Activated CD4-positive, alpha-beta memory T cell treated with anti-CD3 and anti-CD28 coated beads, Interleukin-2, amount 10 ng/mL, durations not matched to agents 7 days and 5 days (primary cell): ENCODE measurements around the gene TLE4. TPM values are rescaled to one million over a fixed set of nuclear protein-coding genes. Genes with fewer than 3 reads are reported as not detected.

Source experiments
- CTCF ChIA-PET: fragments of 350-600 bp; sonication (Branson Sonifier 250); formaldehyde crosslinking; loops from one replicate; lab custom pipeline; 2021; ENCODE audit warnings: antibody characterized with exemption, inconsistent platforms; lab: Charles Lee
- POLR2A ChIA-PET: fragments of 350-600 bp; sonication (Branson Sonifier 250); formaldehyde crosslinking; loops from one replicate; lab custom pipeline; 2021; ENCODE audit warnings: antibody characterized with exemption; lab: Charles Lee
- DNase-seq: peaks from one replicate; pipeline ENCODE4 v3.0.0-alpha.2; 2020
- H3K27ac Mint-ChIP-seq: one replicate; pipeline ENCODE4 v1.8.0; 2021; ENCODE audit warnings: mild to moderate bottlenecking, mixed read lengths
- H3K27me3 Mint-ChIP-seq: one replicate; pipeline ENCODE4 v1.8.0; 2021; ENCODE audit warnings: mixed read lengths
- H3K36me3 Mint-ChIP-seq: one replicate; pipeline ENCODE4 v1.8.0; 2021; ENCODE audit warnings: low read depth, mixed read lengths
- H3K4me1 Mint-ChIP-seq: one replicate; pipeline ENCODE4 v1.8.0; 2021; ENCODE audit warnings: mixed read lengths
- H3K4me3 Mint-ChIP-seq: one replicate; pipeline ENCODE4 v1.8.0; 2021; ENCODE audit warnings: mild to moderate bottlenecking, mixed read lengths
- H3K9me3 Mint-ChIP-seq: one replicate; pipeline ENCODE4 v1.8.0; 2021; ENCODE audit warnings: mixed read lengths
- total RNA-seq, 2 experiments: library from RNA; stranded (reverse); gene quantifications; one replicate each; pipeline ENCODE4 v1.2.3, GENCODE V29; 2021

Gene TLE4
- total RNA-seq, 2 experiments from 2014 or later: 33.3 to 38.3 TPM

DNA sequence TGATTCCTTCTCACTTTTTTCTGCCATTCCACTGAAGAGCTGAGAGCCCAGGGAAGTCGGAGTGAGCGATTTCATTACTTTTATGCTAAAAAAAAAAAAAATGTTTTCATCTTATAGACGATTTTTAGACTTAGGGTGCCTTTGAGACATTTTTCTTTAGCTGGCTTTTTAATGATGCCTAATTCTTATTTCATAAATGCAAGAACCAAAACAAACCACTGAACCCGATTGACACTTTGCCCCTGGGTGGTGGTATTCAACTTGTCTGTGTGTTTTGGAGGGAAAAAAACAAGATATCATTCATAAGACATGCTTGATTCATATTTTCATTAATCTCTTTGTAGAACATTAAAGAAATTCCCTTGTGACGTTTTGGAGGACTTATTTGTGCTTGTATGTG is 2.4 kb downstream of the TLE4 start:
- Mint-ChIP-seq H3K27me3 (no peaks in the 10 kb centered on the region), H3K4me3 (peak overlapping the region; percentile 82), H3K4me1 (peaks cover 49% of the 10 kb centered on the region), H3K27ac (peak overlapping the region; percentile 88), H3K9me3 (no peaks in the 10 kb centered on the region), H3K36me3 (peaks cover 32% of the 10 kb centered on the region)
- DNase-seq: no peak
- CTCF ChIA-PET: interaction anchor here (0.7 kb wide), 1 partner anchor 95 kb away, joined by 3 read pairs; no protein-coding TSS in a partner anchor
- POLR2A ChIA-PET: interaction anchor here (0.7 to 1.0 kb wide), 2 partner anchors 9 to 18 kb away, joined by 3 read pairs; no protein-coding TSS in a partner anchor

DNA sequence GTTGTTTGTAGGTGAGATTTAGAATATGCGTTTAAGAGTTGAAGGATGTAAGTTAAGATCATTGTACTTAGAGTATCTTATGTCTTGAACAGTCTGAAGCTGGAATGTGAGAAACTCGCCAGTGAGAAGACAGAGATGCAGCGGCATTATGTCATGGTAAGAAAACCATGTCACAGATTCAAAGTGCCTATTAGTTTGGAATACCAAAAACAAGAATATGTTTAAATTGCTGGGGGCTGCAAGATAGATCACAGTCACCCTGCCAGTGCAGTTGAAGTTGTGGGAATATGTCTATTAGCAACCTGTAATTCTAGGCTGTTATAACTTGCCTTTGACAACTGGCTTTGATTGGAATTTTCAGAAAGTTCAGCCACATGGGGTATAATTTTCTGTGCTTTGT is 3.0 kb downstream of the TLE4 start:
- DNase-seq: no peak
- H3K4me3 Mint-ChIP-seq: peak overlapping the region; percentile 82
- H3K9me3 Mint-ChIP-seq: no peaks in the 10 kb centered on the region
- H3K36me3 Mint-ChIP-seq: peaks cover 34% of the 10 kb centered on the region
- POLR2A ChIA-PET: no interaction called here
- CTCF ChIA-PET: no interaction called here
- H3K27me3 Mint-ChIP-seq: no peaks in the 10 kb centered on the region
- no peak overlapping the region for H3K27ac Mint-ChIP-seq
- peaks cover 49% of the 10 kb centered on the region for H3K4me1 Mint-ChIP-seq

DNA sequence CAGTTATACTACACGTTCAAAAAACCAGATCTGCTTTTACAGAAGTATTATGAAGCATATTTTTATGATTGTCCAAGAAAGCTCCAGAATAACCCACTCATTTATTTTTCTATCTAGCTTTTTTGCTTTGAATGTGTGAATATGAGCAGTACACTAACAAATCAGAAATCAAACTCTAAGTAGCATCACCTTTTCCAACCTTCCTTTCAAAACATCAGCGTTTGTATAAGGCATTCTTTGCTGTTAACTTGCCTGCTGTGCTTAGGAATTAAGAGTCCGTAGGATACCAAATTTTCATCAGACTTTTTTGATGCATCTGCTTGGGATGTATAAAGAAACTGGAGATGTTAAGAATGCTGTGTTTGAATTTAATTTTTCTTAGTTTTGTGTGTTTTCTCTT is 3.8 kb downstream of the TLE4 start:
- CTCF ChIA-PET: no interaction called here

DNA sequence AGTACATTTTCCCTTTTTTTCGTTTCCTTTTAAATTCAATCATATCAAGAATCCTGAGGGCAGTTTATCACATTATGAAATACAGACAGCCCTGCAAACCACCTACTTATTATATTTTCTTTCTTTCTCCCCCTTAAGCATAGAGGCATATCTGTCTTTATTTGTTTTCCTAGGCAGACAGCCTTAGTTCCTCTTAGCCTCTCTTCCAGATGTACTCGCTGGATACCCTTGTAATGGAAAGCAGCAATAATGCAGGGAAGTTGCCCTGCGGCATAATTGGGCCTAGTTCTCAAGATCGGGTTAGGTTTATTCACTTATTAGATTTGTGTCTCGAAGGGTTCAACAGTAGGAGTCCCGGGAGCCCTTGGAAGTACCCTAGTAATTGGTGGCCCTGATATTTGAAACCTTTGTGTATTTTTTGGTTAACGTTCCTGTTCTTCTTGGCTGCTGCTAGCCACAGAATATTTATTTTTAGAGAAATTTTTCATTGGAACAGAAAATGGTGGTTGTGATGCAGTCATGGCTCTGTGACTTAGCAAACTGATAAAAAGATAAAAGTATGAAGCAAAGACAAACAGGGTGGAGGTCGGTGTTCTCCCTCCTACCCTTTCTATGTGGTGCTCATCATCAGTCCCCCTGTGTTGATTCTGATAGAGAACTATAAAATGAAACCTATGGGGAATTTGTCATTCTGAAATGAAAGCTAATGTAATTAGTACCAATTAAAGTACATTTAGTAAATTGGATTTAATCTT is 6.4 kb downstream of the TLE4 start:
- DNase-seq: no peak
- H3K4me3 Mint-ChIP-seq: no peak overlapping the region
- H3K27me3 Mint-ChIP-seq: no peaks in the 10 kb centered on the region
- no peaks in the 10 kb centered on the region for H3K9me3 Mint-ChIP-seq
- H3K36me3 Mint-ChIP-seq: peaks cover 53% of the 10 kb centered on the region
- CTCF ChIA-PET: no interaction called here
- H3K4me1 Mint-ChIP-seq: peaks cover 66% of the 10 kb centered on the region
- H3K27ac Mint-ChIP-seq: no peak overlapping the region
- POLR2A ChIA-PET: no interaction called here

More for the DNA sequence above, 3.8 kb downstream of the TLE4 start:
- no peaks in the 10 kb centered on the region for H3K9me3 Mint-ChIP-seq
- POLR2A ChIA-PET: no interaction called here
- no peaks in the 10 kb centered on the region for H3K27me3 Mint-ChIP-seq
- H3K4me3 Mint-ChIP-seq: no peak overlapping the region
- peaks cover 46% of the 10 kb centered on the region for H3K4me1 Mint-ChIP-seq
- no peak overlapping the region for H3K27ac Mint-ChIP-seq
- peaks cover 41% of the 10 kb centered on the region for H3K36me3 Mint-ChIP-seq
- no peak for DNase-seq

DNA sequence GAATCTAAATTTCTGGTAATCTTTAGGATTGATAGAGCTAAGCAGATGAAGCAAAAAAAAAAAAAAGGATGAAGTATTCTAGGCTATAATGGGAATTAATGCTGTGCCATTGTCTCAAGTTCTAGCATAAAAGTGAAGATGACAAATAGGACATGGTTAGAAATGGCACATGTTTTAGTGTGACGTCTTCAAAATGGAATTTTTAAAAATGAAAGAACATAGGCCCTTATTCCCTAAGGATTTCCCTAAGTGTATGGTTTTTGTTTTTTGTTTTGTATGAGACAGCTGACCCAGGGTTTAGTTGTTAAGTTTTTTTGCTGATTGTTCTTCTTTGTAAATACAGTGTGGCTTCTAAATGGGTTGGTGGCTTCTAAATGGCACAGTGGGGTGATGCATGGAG is 7.1 kb downstream of the TLE4 start:
- Mint-ChIP-seq H3K36me3 (peaks cover 51% of the 10 kb centered on the region), H3K27me3 (no peaks in the 10 kb centered on the region), H3K9me3 (no peaks in the 10 kb centered on the region), H3K27ac (no peak overlapping the region), H3K4me1 (peaks cover 70% of the 10 kb centered on the region), H3K4me3 (no peak overlapping the region)
- DNase-seq: no peak
- POLR2A ChIA-PET: no interaction called here
- CTCF ChIA-PET: no interaction called here

DNA sequence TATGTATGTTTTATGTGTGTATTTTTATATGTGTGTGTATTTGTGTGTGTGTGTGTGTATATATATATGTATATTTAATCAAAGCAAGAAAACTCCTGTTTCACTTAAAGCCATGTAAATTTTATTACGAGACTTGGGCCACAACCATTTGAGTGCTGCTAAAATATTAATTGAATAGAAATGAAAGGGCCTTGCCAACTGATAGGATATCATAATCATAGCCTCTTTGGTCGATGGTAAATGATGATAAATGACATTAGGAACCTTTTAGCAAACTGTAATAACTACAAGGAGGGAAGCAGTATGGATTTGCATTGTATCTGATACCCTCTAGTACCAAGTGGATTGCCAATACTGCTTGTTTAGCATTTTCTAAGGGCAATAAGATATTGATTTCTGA is 7.9 kb downstream of the TLE4 start:
- Mint-ChIP-seq H3K4me1 (peaks cover 70% of the 10 kb centered on the region), H3K27ac (no peak overlapping the region), H3K9me3 (no peaks in the 10 kb centered on the region), H3K4me3 (no peak overlapping the region), H3K27me3 (no peaks in the 10 kb centered on the region), H3K36me3 (peaks cover 48% of the 10 kb centered on the region)
- DNase-seq: no peak
- CTCF ChIA-PET: no interaction called here
- POLR2A ChIA-PET: no interaction called here

DNA sequence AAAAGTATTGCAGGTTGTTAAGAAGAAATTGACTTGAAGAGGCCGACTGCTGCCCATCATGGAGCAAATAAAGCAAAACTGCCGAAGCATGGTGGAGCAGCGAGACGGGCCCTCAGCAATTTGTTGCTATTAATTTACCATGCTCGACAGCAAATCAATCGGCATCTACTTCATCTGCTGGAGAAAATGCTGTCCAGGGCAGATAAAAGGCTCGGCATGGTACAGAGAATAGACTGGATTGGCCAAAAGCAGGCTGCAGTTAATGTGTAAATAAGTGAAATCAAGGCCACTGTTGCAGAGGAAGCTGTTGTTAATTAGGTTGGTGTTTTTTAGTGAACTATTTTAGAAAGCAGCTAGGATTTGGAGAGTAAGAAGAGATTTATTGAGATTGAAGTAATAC is 8.3 kb downstream of the TLE4 start:
- H3K4me3 Mint-ChIP-seq: no peak overlapping the region

DNA sequence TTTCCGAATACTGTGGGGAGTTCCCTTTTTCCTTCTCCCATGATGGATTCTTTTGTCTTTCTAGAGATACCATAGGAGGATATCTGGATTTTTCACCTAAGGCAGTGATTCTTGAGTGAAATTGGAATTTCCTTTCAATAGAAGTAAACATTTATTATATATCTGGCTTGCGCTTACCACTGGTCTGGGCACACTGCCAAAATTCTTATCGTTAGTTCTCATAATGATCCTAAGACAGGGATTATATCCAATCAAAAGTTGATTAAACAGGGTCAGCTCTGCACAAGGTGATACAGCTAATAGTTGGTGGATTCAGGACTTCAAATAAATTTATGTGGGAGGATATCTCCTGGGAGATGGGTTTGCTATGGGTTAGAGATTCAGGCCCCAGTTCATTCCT is 9.6 kb downstream of the TLE4 start:
- no peak for DNase-seq
- Mint-ChIP-seq H3K36me3 (peaks cover 38% of the 10 kb centered on the region), H3K4me3 (no peak overlapping the region), H3K27me3 (no peaks in the 10 kb centered on the region), H3K4me1 (peaks cover 59% of the 10 kb centered on the region), H3K9me3 (no peaks in the 10 kb centered on the region), H3K27ac (no peak overlapping the region)
- CTCF ChIA-PET: no interaction called here
- POLR2A ChIA-PET: interaction anchor here (4.6 kb wide), 1 partner anchor 9 kb away, joined by 30 read pairs; the partner anchor contains the start of gene TLE4

More for the DNA sequence above, 8.3 kb downstream of the TLE4 start:
- Mint-ChIP-seq H3K9me3 (no peaks in the 10 kb centered on the region), H3K27me3 (no peaks in the 10 kb centered on the region), H3K27ac (no peak overlapping the region), H3K36me3 (peaks cover 44% of the 10 kb centered on the region), H3K4me1 (peaks cover 68% of the 10 kb centered on the region)
- DNase-seq: no peak
- POLR2A ChIA-PET: interaction anchor here (0.7 kb wide), 1 partner anchor 9 kb away, joined by 4 read pairs; the partner anchor contains the start of gene TLE4
- CTCF ChIA-PET: no interaction called here

DNA sequence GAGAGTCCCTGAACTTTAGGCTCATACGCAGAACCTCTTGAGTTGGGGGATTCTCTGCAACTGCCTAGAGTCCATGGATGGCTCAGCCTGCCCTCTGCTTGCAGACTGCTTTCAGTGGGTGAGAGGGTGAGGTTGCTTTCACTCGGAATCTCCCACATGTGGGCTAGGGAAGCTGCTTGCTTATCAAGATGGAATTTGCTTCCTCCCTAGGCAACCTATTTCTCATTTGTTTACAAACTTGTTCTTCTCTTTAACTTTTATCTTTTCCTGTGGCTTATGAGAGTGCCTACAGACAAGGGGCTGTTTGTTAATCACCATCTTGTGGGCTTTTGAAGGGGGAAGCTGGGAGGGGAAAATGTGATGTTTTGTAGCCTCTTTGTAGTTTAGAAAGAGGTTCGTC is 10.0 kb downstream of the TLE4 start:
- peaks cover 35% of the 10 kb centered on the region for H3K36me3 Mint-ChIP-seq

DNA sequence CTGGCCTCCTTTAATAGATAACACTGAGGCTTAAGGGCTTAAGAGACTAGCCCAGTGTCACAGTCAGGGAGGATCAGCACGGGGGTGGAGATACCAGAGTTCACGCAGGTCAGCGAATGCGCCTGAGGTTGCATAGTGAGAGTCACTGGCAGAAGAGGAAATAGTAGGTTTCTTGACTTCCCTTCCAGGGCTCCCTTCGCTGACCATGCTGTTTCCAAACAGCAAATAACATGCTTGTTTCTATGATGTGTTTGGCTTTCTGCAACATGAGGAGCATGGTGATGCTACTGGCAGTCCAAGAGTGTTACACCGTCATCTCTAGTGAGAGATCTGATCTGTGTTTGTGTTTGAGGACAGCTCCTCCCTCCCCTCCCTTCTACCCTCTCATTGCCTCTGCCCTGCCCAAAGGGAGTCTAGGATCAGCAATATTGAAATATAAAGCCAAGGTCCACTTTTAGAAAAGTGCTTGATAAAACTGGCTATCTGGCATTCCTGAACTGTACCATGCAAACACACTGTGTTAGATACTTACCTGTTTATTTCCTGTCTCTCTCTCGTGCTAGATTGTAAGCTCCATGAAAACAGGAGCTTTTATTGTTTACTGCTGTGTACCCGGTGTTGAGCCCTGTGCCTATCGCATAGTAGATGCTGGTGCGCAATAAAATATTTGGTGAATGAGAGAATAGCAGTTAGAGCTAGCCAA is 12.3 kb downstream of the TLE4 start:
- ChIA-PET POLR2A (interaction anchor here (0.6 to 4.6 kb wide), 3 partner anchors 9 to 40 kb away, joined by 3 to 30 read pairs (median 3); partner anchors contain the start of gene TLE4), CTCF (interaction anchor here (1.1 to 1.2 kb wide), 2 partner anchors 13 to 16 kb away, joined by 3 read pairs; partner anchors contain the start of gene TLE4)
- Mint-ChIP-seq H3K27ac (no peak overlapping the region), H3K36me3 (peaks cover 43% of the 10 kb centered on the region), H3K9me3 (no peaks in the 10 kb centered on the region), H3K4me3 (no peak overlapping the region), H3K4me1 (peaks cover 42% of the 10 kb centered on the region), H3K27me3 (no peaks in the 10 kb centered on the region)
- peak; percentile 52 for DNase-seq

More for the DNA sequence above, 10.0 kb downstream of the TLE4 start:
- ChIA-PET POLR2A (interaction anchor here (4.6 kb wide), 1 partner anchor 10 kb away, joined by 30 read pairs; the partner anchor contains the start of gene TLE4), CTCF (no interaction called here)
- Mint-ChIP-seq H3K9me3 (no peaks in the 10 kb centered on the region), H3K27ac (no peak overlapping the region), H3K4me3 (no peak overlapping the region), H3K27me3 (no peaks in the 10 kb centered on the region), H3K4me1 (peaks cover 56% of the 10 kb centered on the region)
- no peak for DNase-seq

DNA sequence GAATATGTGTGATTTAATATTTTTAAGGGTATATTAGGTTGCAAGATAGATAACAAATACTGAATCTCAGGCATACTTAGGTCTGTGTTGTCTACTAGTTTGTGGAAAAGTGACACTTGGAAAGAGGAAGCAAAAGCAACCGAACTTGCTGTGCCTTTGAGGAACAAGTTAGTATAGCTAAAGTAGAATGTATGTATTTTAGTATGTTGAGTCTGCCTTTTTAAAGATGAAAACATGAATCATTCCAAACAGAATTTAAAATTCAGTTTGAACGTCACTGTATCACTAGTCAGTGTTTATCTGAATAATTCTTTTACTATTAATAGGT is 12.9 kb downstream of the TLE4 start:
- no peaks in the 10 kb centered on the region for H3K9me3 Mint-ChIP-seq
- H3K4me1 Mint-ChIP-seq: peaks cover 40% of the 10 kb centered on the region
- POLR2A ChIA-PET: interaction anchor here (1.0 to 4.6 kb wide), 2 partner anchors 8 to 13 kb away, joined by 3 to 30 read pairs; partner anchors contain the start of gene TLE4
- peaks cover 46% of the 10 kb centered on the region for H3K36me3 Mint-ChIP-seq
- DNase-seq: no peak
- no peaks in the 10 kb centered on the region for H3K27me3 Mint-ChIP-seq
- CTCF ChIA-PET: interaction anchor here (1.2 kb wide), 1 partner anchor 13 kb away, joined by 3 read pairs; the partner anchor contains the start of gene TLE4
- no peak overlapping the region for H3K27ac Mint-ChIP-seq
- no peak overlapping the region for H3K4me3 Mint-ChIP-seq

DNA sequence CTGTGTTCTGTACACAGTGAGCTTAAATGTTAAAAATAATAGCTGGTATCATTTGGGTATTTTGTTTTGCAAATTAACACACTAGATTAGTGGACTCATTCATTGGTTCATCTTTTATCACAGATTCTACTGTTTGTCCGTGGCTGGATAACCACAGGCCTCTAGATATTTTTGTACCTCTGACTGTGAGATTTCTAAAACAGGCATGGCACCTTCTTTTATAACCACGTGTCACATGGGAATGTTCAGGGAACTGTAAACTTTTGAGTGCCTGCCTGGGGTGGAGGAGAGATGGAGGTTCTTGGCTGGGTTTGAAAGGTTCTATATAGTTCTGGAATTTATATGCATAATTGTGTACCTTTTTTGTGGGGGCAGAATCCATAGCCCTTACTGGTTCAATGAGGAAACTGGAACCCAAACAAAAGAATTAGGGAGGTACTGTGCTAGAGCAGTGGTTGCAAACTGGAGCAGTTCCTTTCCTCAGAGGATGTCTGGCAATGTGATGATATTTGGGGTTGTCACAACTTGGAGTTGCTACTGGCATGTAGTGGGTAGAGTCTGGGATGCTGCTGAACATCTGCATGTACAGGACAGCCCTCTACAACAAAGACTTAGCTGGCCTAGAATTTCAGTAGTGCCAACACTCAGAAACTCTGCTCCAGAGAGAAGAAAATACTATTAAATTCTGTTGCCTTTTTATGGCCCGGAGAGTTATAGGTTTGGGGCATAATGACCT is 16.9 kb downstream of the TLE4 start:
- H3K36me3 Mint-ChIP-seq: peaks cover 31% of the 10 kb centered on the region

More for the DNA sequence above, 16.9 kb downstream of the TLE4 start:
- CTCF ChIA-PET: no interaction called here
- H3K9me3 Mint-ChIP-seq: no peaks in the 10 kb centered on the region
- H3K4me3 Mint-ChIP-seq: no peak overlapping the region
- H3K27ac Mint-ChIP-seq: no peak overlapping the region
- peaks cover 10% of the 10 kb centered on the region for H3K27me3 Mint-ChIP-seq
- POLR2A ChIA-PET: interaction anchor here (2.0 kb wide), 1 partner anchor 17 kb away, joined by 9 read pairs; the partner anchor contains the start of gene TLE4
- no peak for DNase-seq
- peaks cover 34% of the 10 kb centered on the region for H3K4me1 Mint-ChIP-seq
